Neural cell (in vitro differentiated cells): ENCODE data around the gene SPATA6L. TPM values are rescaled to one million over a fixed set of nuclear protein-coding genes. Genes with fewer than 3 reads are reported as not detected.

Experiments
- H2AFZ ChIP-seq: fragments of 200-600, 300-800 bp; sonication (generic), shearing (Covaris generic); 2 replicates; pipeline ENCODE4 v1.6.0; 2014; ENCODE audit warnings: low read depth, mild to moderate bottlenecking, antibody characterized with exemption, low read length, moderate library complexity
- H3F3A ChIP-seq: fragments of 200-600 bp; shearing (Covaris generic); 2 replicates; pipeline ENCODE4 v1.6.1; 2016; ENCODE audit warnings: mild to moderate bottlenecking, moderate library complexity, mixed read lengths, antibody characterized with exemption, low read length; ENCODE audit not compliant: insufficient read depth, poor library complexity, severe bottlenecking
- H3K27ac ChIP-seq: fragments of 200-600, 300-800 bp; sonication (generic), shearing (Covaris generic); 2 replicates; pipeline ENCODE4 v1.5.1; 2014; ENCODE audit warnings: mild to moderate bottlenecking, low read length, moderate library complexity
- H3K27me3 ChIP-seq: fragments of 300-800, 200-600 bp; sonication (generic), shearing (Covaris generic); 2 replicates; pipeline ENCODE4 v1.6.0; 2014; ENCODE audit warnings: mild to moderate bottlenecking, low read depth, low read length, moderate library complexity; ENCODE audit not compliant: insufficient read depth
- H3K36me3 ChIP-seq: fragments of 300-800, 200-600 bp; sonication (generic), shearing (Covaris generic); 2 replicates; pipeline ENCODE4 v1.5.1; 2014; ENCODE audit warnings: mild to moderate bottlenecking, antibody characterized with exemption, low read length, moderate library complexity; ENCODE audit not compliant: insufficient read depth
- H3K4me2 ChIP-seq: fragments of 300-800, 200-600 bp; sonication (generic), shearing (Covaris generic); 2 replicates; pipeline ENCODE4 v1.6.0; 2014; ENCODE audit warnings: mild to moderate bottlenecking, low read length
- H3K4me3 ChIP-seq: fragments of 300-800, 200-600 bp; sonication (generic), shearing (Covaris generic); 2 replicates; pipeline ENCODE4 v1.5.1; 2014; ENCODE audit warnings: mild to moderate bottlenecking, low read length, moderate library complexity
- H3K79me2 ChIP-seq: fragments of 200-600 bp; shearing (Covaris generic); replicated peaks from 2 replicates; pipeline ENCODE4 v1.6.0; 2014; ENCODE audit warnings: mild to moderate bottlenecking, low read length, moderate library complexity; ENCODE audit not compliant: insufficient read depth
- H3K9ac ChIP-seq: fragments of 300-800, 200-600 bp; sonication (generic), shearing (Covaris generic); 2 replicates; pipeline ENCODE4 v1.6.1; 2016; ENCODE audit warnings: mild to moderate bottlenecking, low read length, mixed read lengths
- H3K9me2 ChIP-seq: fragments of 200-600 bp; shearing (Covaris generic); 2 replicates; pipeline ENCODE4 v1.6.1; 2016; ENCODE audit warnings: mild to moderate bottlenecking, low read length, mixed read lengths; ENCODE audit not compliant: insufficient read depth
- H3K9me3 ChIP-seq: fragments of 200-600, 300-800 bp; sonication (generic), shearing (Covaris generic); 2 replicates; pipeline ENCODE4 v1.6.1; 2016; ENCODE audit warnings: mild to moderate bottlenecking, mixed run types, low read length, moderate library complexity, mixed read lengths
- H4K20me1 ChIP-seq: fragments of 200-600 bp; shearing (Covaris generic); 2 replicates; pipeline ENCODE4 v1.6.1; 2016; ENCODE audit warnings: mild to moderate bottlenecking, mixed run types; ENCODE audit not compliant: insufficient read depth
- EP300 ChIP-seq: fragments of 450-650 bp; conservative IDR thresholded peaks from 2 replicates; pipeline ENCODE4 v1.6.1; 2014; ENCODE audit warnings: antibody characterized with exemption, mild to moderate bottlenecking, moderate library complexity; ENCODE audit not compliant: poor library complexity, severe bottlenecking
- EZH2 ChIP-seq: fragments of 200-600, 300-800 bp; shearing (Covaris generic), sonication (generic); IDR thresholded peaks from 2 replicates; pipeline ENCODE4 v1.6.1; 2014; ENCODE audit warnings: antibody characterized with exemption, low read length, borderline replicate concordance, mild to moderate bottlenecking; ENCODE audit not compliant: insufficient read depth, poor library complexity, severe bottlenecking
- MXI1 ChIP-seq: fragments of 450-650 bp; conservative IDR thresholded peaks from 2 replicates; pipeline ENCODE4 v1.6.1; 2014; ENCODE audit warnings: antibody characterized with exemption, mild to moderate bottlenecking; ENCODE audit not compliant: poor library complexity, severe bottlenecking
- POLR2AphosphoS5 ChIP-seq: IDR thresholded peaks from 2 replicates; pipeline ENCODE4 v1.6.1; 2012
- RAD21 ChIP-seq: fragments of 450-650 bp; conservative IDR thresholded peaks from 2 replicates; pipeline ENCODE4 v1.6.1; 2014; ENCODE audit warnings: antibody characterized with exemption, mild to moderate bottlenecking, moderate library complexity
- SMC3 ChIP-seq: fragments of 450-650 bp; conservative IDR thresholded peaks from 2 replicates; pipeline ENCODE4 v1.6.1; 2014; ENCODE audit warnings: antibody characterized with exemption, mild to moderate bottlenecking, moderate library complexity; ENCODE audit not compliant: poor library complexity
- TAF1 ChIP-seq: IDR thresholded peaks from 2 replicates; pipeline ENCODE4 v1.6.1; 2012; ENCODE audit warnings: low read depth
- polyA plus RNA-seq: library from polyadenylated mRNA; depleted of rRNA; stranded (reverse); fragments of >200 nt; gene quantifications from 2 replicates; pipeline ENCODE4 v1.2.3, GENCODE V29; 2014
- TF ChIP-seq, protein P1 (sequence below): IDR thresholded peaks from 2 replicates; pipeline ENCODE4 v1.6.1; 2012; ENCODE audit warnings: borderline replicate concordance
- TF ChIP-seq, protein P2 (sequence below): fragments of 450-650 bp; IDR thresholded peaks from 2 replicates; pipeline ENCODE4 v1.5.1; 2014; ENCODE audit warnings: antibody characterized with exemption, mild to moderate bottlenecking, moderate library complexity; ENCODE audit not compliant: poor library complexity, severe bottlenecking

Gene SPATA6L
- polyA plus RNA-seq, 1 donor from 2014 or later = 0.89 TPM

- Histone ChIP-seq H3K9ac (no peak overlapping the region), H3K36me3 (no peaks in the 10 kb centered on the region), H3K27ac (no peak overlapping the region), H3K4me2 (no peak overlapping the region), H3F3A (no peaks in the 10 kb centered on the region), H3K27me3 (no peaks in the 10 kb centered on the region), H3K9me2 (no peaks in the 10 kb centered on the region), H3K79me2 (no peaks in the 10 kb centered on the region), H3K4me3 (no peak overlapping the region), H4K20me1 (no peaks in the 10 kb centered on the region), H2AFZ (no peak overlapping the region), H3K9me3 (no peaks in the 10 kb centered on the region)
- TF ChIP-seq RAD21 (no peak), POLR2AphosphoS5 (no peak), SMC3 (no peak), EP300 (no peak), MXI1 (no peak), TAF1 (no peak)
- TF ChIP-seq, protein P1, sequence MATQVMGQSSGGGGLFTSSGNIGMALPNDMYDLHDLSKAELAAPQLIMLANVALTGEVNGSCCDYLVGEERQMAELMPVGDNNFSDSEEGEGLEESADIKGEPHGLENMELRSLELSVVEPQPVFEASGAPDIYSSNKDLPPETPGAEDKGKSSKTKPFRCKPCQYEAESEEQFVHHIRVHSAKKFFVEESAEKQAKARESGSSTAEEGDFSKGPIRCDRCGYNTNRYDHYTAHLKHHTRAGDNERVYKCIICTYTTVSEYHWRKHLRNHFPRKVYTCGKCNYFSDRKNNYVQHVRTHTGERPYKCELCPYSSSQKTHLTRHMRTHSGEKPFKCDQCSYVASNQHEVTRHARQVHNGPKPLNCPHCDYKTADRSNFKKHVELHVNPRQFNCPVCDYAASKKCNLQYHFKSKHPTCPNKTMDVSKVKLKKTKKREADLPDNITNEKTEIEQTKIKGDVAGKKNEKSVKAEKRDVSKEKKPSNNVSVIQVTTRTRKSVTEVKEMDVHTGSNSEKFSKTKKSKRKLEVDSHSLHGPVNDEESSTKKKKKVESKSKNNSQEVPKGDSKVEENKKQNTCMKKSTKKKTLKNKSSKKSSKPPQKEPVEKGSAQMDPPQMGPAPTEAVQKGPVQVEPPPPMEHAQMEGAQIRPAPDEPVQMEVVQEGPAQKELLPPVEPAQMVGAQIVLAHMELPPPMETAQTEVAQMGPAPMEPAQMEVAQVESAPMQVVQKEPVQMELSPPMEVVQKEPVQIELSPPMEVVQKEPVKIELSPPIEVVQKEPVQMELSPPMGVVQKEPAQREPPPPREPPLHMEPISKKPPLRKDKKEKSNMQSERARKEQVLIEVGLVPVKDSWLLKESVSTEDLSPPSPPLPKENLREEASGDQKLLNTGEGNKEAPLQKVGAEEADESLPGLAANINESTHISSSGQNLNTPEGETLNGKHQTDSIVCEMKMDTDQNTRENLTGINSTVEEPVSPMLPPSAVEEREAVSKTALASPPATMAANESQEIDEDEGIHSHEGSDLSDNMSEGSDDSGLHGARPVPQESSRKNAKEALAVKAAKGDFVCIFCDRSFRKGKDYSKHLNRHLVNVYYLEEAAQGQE = no peak
These were observed 116.5 kb downstream of the SPATA6L start for GRCh38 chr9:4549751-4550295.

- H3K27ac ChIP-seq = no peak overlapping the region
- no peak overlapping the region for H3K9ac ChIP-seq
- no peaks in the 10 kb centered on the region for H3F3A ChIP-seq
- H3K9me3 ChIP-seq = no peaks in the 10 kb centered on the region
- no peak overlapping the region for H2AFZ ChIP-seq
- no peaks in the 10 kb centered on the region for H4K20me1 ChIP-seq
- H3K4me2 ChIP-seq = no peak overlapping the region
- TF ChIP-seq, protein P1 = no peak
- no peak for TF ChIP-seq MXI1
- TF ChIP-seq TAF1 = no peak
- no peak for TF ChIP-seq RAD21
- TF ChIP-seq, protein P2, sequence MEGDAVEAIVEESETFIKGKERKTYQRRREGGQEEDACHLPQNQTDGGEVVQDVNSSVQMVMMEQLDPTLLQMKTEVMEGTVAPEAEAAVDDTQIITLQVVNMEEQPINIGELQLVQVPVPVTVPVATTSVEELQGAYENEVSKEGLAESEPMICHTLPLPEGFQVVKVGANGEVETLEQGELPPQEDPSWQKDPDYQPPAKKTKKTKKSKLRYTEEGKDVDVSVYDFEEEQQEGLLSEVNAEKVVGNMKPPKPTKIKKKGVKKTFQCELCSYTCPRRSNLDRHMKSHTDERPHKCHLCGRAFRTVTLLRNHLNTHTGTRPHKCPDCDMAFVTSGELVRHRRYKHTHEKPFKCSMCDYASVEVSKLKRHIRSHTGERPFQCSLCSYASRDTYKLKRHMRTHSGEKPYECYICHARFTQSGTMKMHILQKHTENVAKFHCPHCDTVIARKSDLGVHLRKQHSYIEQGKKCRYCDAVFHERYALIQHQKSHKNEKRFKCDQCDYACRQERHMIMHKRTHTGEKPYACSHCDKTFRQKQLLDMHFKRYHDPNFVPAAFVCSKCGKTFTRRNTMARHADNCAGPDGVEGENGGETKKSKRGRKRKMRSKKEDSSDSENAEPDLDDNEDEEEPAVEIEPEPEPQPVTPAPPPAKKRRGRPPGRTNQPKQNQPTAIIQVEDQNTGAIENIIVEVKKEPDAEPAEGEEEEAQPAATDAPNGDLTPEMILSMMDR = no peak
- TF ChIP-seq SMC3 = no peak
- no peak for TF ChIP-seq EP300
- no peak for TF ChIP-seq POLR2AphosphoS5
- no peak for TF ChIP-seq EZH2
- H3K4me3 ChIP-seq = no peak overlapping the region
- no peaks in the 10 kb centered on the region for H3K27me3 ChIP-seq
- no peaks in the 10 kb centered on the region for H3K36me3 ChIP-seq
- H3K9me2 ChIP-seq = no peaks in the 10 kb centered on the region
- no peaks in the 10 kb centered on the region for H3K79me2 ChIP-seq
These were observed 117.2 kb downstream of the SPATA6L start for GRCh38 chr9:4548811-4549725.
